ENCODE data around the gene ANAPC15.

Gene ANAPC15

DNA sequence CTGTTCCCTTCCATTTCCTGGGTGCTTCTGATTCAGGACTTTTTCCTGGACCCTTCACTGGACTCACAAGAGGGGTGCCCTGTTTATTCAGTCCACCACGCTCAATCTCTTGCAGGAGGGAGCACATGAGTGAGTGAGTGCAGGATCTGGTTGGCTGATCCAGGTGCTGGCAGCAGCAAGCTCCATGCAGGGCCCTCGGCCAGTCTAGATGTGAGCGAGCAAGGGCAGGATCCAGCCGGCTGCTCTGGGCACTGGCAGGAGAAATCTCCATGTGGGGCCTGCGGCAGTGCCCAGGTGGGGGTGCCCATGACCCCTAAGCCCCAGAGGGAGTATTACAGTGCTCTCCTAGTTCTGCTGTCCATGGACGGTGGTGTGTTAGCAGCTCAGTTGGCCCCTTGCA is 11.6 kb upstream of the ANAPC15 start:
- TF ChIP-seq, protein P1, sequence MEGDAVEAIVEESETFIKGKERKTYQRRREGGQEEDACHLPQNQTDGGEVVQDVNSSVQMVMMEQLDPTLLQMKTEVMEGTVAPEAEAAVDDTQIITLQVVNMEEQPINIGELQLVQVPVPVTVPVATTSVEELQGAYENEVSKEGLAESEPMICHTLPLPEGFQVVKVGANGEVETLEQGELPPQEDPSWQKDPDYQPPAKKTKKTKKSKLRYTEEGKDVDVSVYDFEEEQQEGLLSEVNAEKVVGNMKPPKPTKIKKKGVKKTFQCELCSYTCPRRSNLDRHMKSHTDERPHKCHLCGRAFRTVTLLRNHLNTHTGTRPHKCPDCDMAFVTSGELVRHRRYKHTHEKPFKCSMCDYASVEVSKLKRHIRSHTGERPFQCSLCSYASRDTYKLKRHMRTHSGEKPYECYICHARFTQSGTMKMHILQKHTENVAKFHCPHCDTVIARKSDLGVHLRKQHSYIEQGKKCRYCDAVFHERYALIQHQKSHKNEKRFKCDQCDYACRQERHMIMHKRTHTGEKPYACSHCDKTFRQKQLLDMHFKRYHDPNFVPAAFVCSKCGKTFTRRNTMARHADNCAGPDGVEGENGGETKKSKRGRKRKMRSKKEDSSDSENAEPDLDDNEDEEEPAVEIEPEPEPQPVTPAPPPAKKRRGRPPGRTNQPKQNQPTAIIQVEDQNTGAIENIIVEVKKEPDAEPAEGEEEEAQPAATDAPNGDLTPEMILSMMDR (IDR thresholded peaks at IDR 0.05; ENCODE audit: insufficient read depth, missing control alignments), result no peak
- no peak for FAIRE-seq
- DNase-seq (ENCODE audit: insufficient read length, low spot score), result no peak

DNA sequence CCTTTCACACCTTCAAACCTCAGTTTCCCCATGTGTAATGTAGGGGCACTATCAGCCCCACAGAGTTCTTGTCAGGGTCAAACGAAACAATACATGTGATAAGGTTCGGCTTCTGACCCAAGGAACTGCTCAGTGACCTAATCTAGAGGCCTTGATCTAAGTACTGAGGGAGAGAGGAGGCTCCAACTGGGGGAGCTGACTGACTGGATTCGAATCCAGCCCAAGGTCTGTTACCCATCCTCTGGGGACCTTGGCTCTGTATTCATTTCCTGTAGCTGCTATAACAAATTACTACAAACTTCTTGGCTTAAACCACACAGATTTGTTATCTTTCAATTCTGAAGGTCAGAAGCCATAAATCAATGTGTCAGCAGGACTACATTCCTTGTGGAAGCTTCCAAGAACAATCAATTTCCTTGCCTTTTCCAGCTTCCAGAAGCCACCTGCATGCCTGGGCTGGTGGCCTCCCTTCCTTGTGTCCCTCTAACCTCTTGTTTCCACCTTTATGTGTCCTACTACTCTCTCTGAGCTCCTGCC is 10.7 kb upstream of the ANAPC15 start:
- TF ChIP-seq, protein P1 (IDR thresholded peaks at IDR 0.05; ENCODE audit: insufficient read depth, missing control alignments), result no peak
- FAIRE-seq, result no peak
- no peak for DNase-seq (ENCODE audit: insufficient read length, low spot score)

DNA sequence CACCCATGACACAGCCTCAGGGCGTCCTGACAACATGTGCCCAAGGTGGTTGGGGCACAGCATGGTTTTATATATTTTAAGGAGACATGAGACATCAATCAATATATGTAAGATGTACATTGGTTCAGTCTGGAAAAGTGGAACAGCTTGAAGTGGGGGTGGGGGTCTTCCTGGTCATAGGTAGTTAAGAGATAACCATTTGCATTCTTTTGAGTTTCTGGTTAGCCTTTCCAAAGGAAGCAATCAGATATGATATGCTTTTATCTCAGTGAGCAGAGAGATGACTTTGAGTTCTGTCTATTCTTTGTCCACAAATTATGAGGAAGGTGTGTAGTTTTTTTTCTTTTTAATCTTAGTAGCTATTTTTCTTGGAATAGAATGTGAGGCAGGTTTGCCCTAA is 10.1 kb upstream of the ANAPC15 start:
- DNase-seq (ENCODE audit: insufficient read length, low spot score) (no peak), FAIRE-seq (no peak)
- TF ChIP-seq, protein P1 (IDR thresholded peaks at IDR 0.05; ENCODE audit: insufficient read depth, missing control alignments), result no peak

DNA sequence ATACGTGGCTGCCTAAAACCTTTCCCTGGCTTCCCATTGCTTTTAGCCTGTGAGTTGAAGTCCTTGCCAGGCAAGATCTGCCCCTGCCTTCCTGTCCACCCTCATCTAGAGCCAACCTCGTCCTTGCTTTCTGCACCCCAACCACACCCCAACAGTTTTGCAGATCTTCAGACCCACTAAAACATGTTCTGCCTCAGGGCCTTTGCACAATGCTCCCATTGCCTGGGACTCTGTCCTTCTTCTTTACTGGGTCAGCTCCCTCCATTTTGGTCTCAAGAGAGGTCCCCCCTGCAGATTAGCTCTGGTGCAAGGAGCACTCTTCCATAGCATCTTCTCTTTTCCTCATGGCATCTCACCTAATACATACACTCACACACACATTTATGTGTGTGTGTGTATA is 8.4 kb upstream of the ANAPC15 start:
- no peak for FAIRE-seq
- TF ChIP-seq, protein P1 (IDR thresholded peaks at IDR 0.05; ENCODE audit: insufficient read depth, missing control alignments), result no peak
- DNase-seq (ENCODE audit: insufficient read length, low spot score), result no peak

DNA sequence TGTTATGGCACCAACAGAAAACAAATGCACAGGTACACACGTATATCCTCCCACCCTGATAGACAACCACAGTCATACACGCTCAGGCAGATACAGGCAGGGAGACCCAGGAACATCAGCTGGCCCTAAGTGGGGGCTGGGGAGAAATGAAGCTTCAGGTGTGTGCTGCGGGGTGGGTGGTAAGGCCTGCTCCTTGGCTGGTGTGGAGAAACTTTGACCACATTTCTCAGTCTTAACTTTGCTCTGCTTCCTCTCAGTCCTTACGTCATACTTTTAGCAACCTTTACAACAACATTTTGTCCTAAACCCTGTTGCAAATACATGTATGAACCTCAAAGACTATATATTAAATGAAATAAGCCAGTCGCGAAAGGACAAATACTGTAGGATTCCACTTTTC is 6.7 kb upstream of the ANAPC15 start:
- DNase-seq (ENCODE audit: insufficient read length, low spot score), result no peak
- FAIRE-seq, result no peak
- TF ChIP-seq, protein P1 (IDR thresholded peaks at IDR 0.05; ENCODE audit: insufficient read depth, missing control alignments), result no peak

DNA sequence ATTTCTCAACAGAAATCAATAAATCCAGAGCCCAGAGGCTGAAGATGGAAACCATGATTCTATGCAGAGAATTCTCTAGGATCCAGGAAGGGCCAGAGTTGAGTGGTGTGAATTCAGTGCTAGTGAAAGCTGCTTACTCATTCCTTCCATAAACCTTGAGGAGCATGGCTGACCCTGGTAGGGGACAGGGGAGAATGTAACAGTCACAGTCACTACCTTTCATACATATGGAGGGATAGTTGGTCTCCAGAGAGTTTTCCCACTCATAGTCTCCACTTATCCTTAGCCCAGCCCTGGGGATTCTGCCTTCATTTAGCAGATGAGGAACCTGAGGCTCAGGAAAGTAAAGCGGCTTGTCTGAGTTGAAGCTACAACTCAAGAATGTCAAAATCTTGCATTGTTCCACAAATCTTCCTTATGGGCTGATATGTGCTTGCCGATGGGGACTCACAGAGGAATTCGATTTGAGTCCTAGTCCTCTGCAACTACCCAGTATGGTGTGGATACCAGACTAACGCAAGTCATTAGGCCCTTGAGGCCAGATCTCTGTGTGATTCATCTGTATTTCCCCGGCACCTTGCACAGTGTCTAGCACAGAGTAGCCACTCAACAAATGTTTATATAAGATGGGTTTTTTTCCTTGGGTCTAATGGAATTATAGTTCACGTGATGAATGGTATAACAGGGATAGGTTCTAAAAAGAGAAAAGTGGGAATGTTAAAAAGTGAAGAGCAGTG is 3.7 kb upstream of the ANAPC15 start:
- FAIRE-seq, result no peak
- TF ChIP-seq, protein P1 (IDR thresholded peaks at IDR 0.05; ENCODE audit: insufficient read depth, missing control alignments), result no peak
- no peak for DNase-seq (ENCODE audit: insufficient read length, low spot score)

DNA sequence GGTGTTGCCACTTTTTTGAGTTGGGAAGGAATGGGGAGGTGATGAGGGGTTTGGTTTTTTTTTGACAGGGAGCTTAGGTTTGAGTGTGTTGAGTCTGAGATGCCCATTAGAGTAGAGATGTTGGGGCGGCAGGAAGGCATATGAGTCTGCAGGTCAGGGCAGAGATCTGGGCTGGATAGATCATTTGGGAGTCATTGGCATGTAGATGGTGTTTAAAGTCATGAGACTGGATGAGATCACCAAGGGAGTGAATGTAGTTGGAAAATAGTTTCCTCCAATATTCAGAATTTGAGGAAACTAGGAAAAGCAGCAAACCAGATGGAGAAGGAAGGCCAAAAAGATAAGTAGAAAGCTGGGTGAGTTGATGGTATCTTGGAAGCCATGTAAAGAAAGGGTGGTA is 2.1 kb upstream of the ANAPC15 start:
- FAIRE-seq (no peak), DNase-seq (ENCODE audit: insufficient read length, low spot score) (no peak)
- TF ChIP-seq, protein P1 (IDR thresholded peaks at IDR 0.05; ENCODE audit: insufficient read depth, missing control alignments), result no peak

Measured in D721Med (cell line).